ENCODE data around the gene SH3PXD2A. TPM values are rescaled to one million over a fixed set of nuclear protein-coding genes. Genes with fewer than 3 reads are reported as not detected.

SH3PXD2A gene
- total and polyA plus RNA-seq, 12 donors: 5.7 to 34.5 (median 19.2) TPM

DNA sequence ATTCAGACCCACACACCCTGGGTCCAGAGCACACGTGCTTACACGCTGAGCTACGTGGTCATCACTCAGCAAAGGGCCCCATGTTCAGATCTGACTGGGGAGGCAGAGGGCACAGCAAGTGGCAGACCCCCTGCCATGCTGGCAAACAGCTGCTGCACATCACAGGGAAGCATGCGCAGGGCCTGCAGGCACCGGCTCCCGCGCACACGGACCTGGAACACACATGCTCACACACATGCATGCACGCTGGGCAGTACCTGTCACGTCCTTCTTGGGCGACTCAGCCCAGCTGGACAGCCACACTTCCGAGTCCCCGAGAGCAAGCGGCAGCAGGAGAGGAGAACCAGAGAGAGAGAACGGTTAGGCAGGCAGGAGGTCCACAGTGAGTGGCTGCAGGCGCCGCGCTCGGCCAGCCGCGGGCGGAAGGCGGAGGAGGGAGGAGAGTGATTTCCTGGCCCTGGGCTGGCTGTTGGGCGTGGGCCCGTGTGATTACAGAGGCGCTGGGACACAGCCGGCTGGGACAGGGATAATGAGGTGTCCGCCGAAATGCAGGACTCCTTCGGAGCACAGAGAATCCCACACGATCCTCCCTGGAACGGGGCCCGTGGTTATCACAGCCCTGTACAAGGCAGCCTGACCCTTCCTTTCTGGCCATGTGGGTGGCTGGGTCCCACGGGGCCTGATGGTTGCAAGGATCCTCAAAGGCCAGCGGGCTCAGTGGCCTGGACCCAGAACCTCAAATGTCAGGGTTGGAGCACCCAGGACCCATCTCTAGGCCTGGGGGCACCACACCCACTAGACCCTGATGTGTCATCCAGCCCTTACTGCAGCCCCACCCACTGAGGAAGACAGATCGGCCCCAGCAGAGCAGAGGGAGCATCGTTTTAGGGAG is 186.8 kb downstream of the SH3PXD2A start:
- Histone ChIP-seq H3K4me3 (no peak overlapping the region), H3K27ac (peak overlapping the region in 3 of 5 donors; percentile 1 to 69 (median 66)), H3K4me1 (replicated peaks in 1 of 2) (peaks cover 0 to 22% of the 10 kb centered on the region in 2 donors), H3K9me3 (replicated peaks in 1 of 3) (no peaks in the 10 kb centered on the region), H3K27me3 (no peaks in the 10 kb centered on the region), H3K36me3 (replicated peaks in 1 of 2) (no peaks in the 10 kb centered on the region)
- 22 to 27% (median 25%) methylated on average over 9 to 37 of the region's 37 CpGs for WGBS, 4 donors
- TF ChIP-seq, protein P1, sequence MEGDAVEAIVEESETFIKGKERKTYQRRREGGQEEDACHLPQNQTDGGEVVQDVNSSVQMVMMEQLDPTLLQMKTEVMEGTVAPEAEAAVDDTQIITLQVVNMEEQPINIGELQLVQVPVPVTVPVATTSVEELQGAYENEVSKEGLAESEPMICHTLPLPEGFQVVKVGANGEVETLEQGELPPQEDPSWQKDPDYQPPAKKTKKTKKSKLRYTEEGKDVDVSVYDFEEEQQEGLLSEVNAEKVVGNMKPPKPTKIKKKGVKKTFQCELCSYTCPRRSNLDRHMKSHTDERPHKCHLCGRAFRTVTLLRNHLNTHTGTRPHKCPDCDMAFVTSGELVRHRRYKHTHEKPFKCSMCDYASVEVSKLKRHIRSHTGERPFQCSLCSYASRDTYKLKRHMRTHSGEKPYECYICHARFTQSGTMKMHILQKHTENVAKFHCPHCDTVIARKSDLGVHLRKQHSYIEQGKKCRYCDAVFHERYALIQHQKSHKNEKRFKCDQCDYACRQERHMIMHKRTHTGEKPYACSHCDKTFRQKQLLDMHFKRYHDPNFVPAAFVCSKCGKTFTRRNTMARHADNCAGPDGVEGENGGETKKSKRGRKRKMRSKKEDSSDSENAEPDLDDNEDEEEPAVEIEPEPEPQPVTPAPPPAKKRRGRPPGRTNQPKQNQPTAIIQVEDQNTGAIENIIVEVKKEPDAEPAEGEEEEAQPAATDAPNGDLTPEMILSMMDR (IDR thresholded peaks at IDR 0.05): no peak
- peak in 1 of 2 donors; percentile 6 for TF ChIP-seq POLR2A (IDR thresholded peaks at IDR 0.05)
- peak; percentile 59 to 84 (median 76) for DNase-seq
- intact Hi-C loops (cut with DNase I): no loop called here

DNA sequence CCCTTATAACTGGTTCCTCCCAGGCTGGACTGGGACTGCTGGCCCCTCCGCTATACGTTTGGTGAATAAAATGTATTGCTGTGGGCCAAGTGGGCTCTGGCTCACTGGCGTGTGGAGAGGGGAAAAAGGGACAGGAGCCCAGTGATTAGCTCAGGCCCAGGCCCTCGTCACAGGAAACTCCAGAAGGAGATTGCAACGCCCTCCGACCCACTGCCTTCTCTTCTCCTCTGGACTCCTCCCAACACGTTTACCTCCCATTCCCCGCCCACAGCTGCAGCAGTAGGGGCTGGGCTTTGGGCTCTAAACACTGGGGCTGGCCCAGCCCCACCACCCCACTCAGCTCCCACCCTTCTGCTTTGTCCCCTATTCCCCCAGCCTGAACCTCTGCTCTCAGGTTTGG is 188.0 kb downstream of the SH3PXD2A start:
- Histone ChIP-seq H3K4me3 (no peak overlapping the region), H3K36me3 (replicated peaks in 1 of 2) (no peaks in the 10 kb centered on the region), H3K4me1 (replicated peaks in 1 of 2) (peaks cover 0 to 22% of the 10 kb centered on the region in 2 donors), H3K27ac (peak overlapping the region in 2 of 5 donors; percentile 66 to 69), H3K9me3 (replicated peaks in 1 of 3) (no peaks in the 10 kb centered on the region), H3K27me3 (no peaks in the 10 kb centered on the region)
- 60 to 70% (median 65%) methylated on average over 8 of the region's 8 CpGs for WGBS, 4 donors
- TF ChIP-seq, protein P1 (IDR thresholded peaks at IDR 0.05): no peak
- TF ChIP-seq POLR2A (IDR thresholded peaks at IDR 0.05): no peak
- DNase-seq: peak in 2 of 7 donors; percentile 25 to 36
- intact Hi-C loops (cut with DNase I): no loop called here

DNA sequence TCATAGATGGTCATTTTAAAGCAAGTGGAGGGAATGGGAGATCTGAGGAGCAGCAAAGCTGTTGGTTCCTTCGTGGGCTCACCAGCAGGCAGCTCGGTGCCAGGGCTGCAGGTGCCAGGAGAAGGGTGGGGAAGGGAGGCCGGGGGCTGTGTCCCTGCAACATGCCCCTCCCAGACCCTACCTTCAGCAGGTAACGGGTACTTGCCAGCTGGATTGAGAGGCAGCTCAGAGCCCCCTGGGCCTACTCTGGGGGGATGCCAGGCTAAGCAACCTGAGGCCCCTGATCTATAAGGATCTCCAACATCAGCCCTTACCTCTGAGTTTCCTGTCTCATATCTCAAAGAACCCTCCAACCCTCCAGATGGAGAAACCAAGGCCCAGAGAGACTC is 188.6 kb downstream of the SH3PXD2A start:
- TF ChIP-seq POLR2A (IDR thresholded peaks at IDR 0.05): no peak
- TF ChIP-seq, protein P1 (IDR thresholded peaks at IDR 0.05): no peak
- no peak for DNase-seq
- intact Hi-C loops (cut with DNase I): no loop called here
- H3K4me3 ChIP-seq: no peak overlapping the region
- peak overlapping the region in 2 of 5 donors; percentile 66 to 69 for H3K27ac ChIP-seq
- no peaks in the 10 kb centered on the region for H3K27me3 ChIP-seq
- H3K36me3 ChIP-seq (replicated peaks in 1 of 2): no peaks in the 10 kb centered on the region
- H3K4me1 ChIP-seq (replicated peaks in 1 of 2): peaks cover 4 to 25% of the 10 kb centered on the region in 2 donors
- WGBS, 4 donors: 88 to 97% (median 93%) methylated on average over 4 of the region's 4 CpGs
- no peaks in the 10 kb centered on the region for H3K9me3 ChIP-seq (replicated peaks in 1 of 3)

DNA sequence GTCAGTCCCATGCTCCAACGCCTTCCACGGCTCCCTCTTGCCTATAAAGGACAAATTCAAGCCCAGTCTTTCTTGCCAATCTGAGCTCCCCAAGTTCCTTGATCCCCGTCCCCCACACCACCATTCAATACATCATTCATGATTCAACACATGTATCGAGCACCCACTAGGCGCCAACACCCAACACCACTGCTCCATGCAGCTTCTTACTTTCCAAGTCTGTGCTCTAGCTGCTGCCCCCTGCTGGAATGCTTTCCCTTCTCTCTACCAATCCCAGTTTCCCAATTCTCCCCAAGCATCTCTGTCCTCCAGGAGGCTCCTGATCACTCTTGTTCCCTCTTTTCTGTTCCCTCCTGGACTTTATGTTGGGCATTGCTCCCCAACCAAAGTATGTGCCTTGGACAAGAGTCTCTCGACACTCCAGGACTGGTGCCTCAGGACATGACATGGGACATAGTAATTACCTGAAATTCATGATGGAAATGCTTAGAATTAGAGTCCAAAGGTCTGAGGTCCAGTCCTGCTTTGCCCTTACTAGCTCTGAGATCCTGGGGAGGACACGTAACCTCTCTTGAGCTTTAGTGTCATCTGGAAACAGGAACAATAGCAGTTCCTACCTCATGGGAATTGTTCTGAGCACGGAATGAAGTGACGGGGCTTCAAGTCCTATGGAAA is 189.2 kb downstream of the SH3PXD2A start:
- no peak for TF ChIP-seq POLR2A (IDR thresholded peaks at IDR 0.05)
- TF ChIP-seq, protein P1 (IDR thresholded peaks at IDR 0.05): peak in 5 of 6 experiments; percentile 15 to 49 (median 38)
- intact Hi-C loops (cut with DNase I): no loop called here
- Histone ChIP-seq H3K4me3 (no peak overlapping the region), H3K9me3 (replicated peaks in 1 of 3) (no peaks in the 10 kb centered on the region), H3K4me1 (replicated peaks in 1 of 2) (peaks cover 5 to 30% of the 10 kb centered on the region in 2 donors), H3K27ac (peak overlapping the region in 1 of 5 donors; percentile 69), H3K27me3 (no peaks in the 10 kb centered on the region), H3K36me3 (replicated peaks in 1 of 2) (no peaks in the 10 kb centered on the region)
- DNase-seq: peak in 4 of 7 donors; percentile 37 to 75 (median 68)
- WGBS, 4 donors: 89 to 98% (median 96%) methylated on average over 9 of the region's 9 CpGs

Measured in adrenal gland (tissue), 12 donors.